Measurements from ENCODE around the gene CEP170B.
A peak's percentile ranks its signal among the peaks of the same experiment; 100 is the strongest.

Gene CEP170B

DNA sequence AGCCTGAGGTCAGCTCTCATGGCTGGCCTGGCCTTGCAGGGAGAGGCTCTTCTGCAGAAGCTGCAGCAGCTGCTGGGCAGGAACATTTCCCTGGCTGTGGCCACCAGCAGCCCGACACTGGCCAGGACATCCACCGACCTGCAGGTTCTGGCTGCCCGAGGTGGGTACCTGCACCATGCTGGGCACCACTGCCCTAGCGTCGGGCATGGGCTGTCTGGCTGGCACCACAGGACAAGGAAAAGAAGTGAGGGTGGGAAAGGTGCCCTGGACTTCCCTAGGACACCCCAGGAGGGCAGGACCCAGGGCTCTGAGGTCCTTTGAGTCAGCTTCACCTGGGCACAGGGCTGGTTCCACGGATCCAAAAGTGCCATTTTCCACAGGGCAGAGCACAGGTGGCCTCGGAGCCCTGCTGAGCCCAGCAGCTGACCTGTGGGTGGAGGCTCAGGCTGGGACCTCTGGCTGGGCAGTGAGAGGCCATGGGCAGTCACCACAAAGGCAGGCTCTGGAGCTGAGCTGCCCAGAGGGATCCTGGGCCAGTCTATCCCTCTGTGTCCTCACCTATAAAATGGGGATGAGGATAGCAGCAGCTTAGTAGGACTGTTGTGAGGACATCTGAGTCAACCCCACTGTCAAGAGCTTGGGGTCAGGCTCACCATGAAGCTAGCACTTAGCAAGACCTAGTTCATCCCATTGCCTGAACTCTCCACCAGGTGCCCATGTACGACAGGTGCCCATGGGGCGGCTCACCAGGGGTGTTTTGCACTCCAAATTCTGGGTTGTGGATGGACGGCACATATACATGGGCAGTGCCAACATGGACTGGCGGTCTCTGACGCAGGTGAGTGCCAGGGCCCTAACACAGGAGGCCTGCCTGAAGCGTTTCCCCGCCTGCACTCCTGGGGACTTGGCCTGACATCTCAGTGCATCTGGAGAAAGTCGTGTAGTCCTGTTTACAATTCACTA, 64.5 kb downstream of the CEP170B start:
- TF ChIP-seq, protein P1, sequence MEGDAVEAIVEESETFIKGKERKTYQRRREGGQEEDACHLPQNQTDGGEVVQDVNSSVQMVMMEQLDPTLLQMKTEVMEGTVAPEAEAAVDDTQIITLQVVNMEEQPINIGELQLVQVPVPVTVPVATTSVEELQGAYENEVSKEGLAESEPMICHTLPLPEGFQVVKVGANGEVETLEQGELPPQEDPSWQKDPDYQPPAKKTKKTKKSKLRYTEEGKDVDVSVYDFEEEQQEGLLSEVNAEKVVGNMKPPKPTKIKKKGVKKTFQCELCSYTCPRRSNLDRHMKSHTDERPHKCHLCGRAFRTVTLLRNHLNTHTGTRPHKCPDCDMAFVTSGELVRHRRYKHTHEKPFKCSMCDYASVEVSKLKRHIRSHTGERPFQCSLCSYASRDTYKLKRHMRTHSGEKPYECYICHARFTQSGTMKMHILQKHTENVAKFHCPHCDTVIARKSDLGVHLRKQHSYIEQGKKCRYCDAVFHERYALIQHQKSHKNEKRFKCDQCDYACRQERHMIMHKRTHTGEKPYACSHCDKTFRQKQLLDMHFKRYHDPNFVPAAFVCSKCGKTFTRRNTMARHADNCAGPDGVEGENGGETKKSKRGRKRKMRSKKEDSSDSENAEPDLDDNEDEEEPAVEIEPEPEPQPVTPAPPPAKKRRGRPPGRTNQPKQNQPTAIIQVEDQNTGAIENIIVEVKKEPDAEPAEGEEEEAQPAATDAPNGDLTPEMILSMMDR (IDR thresholded peaks at IDR 0.05; ENCODE audit: control insufficient read depth, extremely low read depth, insufficient read depth): no peak
- no peak for DNase-seq (ENCODE audit: low read depth)
- H3K4me3 ChIP-seq (ENCODE audit: low read depth, low read length): no peak overlapping the region

DNA sequence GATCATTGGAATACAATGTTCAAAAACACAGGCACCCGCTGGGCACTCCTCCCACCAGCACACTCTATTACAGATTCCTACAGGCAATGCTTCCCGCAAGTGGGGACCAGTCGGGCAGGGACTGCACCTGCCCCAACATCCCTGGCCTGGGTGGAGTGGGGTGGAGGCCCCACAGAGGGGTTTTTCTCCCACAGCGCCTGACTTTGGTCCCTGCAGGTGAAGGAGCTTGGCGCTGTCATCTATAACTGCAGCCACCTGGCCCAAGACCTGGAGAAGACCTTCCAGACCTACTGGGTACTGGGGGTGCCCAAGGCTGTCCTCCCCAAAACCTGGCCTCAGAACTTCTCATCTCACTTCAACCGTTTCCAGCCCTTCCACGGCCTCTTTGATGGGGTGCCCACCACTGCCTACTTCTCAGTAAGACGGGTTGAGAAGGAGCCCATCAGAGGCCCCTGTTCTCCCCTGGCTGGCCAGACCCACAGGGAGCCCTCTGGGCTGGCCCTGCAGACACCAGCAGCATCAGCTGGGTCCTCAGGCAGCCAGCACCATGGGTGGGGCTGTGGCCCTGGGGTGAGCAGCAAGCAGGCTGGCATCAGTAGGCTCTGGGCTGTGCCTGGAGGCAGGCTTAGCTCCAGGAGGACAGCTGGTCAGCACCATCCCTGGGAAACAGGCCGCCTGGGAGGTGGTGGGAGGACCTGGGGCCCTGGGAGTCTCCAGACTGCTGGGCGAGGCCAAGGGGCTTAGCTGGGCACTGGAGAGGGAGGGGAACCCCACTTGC, 65.6 kb downstream of the CEP170B start:
- DNase-seq (ENCODE audit: low read depth): no peak
- TF ChIP-seq, protein P1 (IDR thresholded peaks at IDR 0.05; ENCODE audit: control insufficient read depth, extremely low read depth, insufficient read depth): no peak
- H3K4me3 ChIP-seq (ENCODE audit: low read depth, low read length): no peak overlapping the region

DNA sequence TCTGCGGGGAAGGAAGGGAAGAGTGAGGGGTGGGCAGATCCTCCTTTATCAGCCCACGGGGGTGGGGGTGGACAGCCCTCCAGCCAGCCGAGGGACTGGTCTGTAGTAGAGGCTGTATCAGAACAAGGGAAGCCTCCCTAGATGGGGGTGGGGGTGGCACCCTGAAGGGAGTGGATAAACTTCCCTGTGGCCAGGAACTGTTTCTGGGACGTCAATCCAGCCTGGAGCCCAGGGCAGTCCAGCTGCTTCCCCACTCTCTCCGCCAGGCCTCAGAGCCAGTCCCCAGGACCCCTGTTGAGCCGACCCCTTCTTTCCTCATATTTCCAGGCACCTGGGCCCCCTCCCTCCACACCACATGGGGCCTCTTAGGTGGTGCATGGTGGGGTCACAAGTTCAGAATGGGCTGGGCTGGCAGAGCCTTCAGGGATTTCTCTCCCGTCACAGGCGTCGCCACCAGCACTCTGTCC, 66.3 kb downstream of the CEP170B start:
- H3K4me3 ChIP-seq (ENCODE audit: low read depth, low read length): no peak overlapping the region
- TF ChIP-seq, protein P1 (IDR thresholded peaks at IDR 0.05; ENCODE audit: control insufficient read depth, extremely low read depth, insufficient read depth): no peak
- DNase-seq (ENCODE audit: low read depth): no peak

DNA sequence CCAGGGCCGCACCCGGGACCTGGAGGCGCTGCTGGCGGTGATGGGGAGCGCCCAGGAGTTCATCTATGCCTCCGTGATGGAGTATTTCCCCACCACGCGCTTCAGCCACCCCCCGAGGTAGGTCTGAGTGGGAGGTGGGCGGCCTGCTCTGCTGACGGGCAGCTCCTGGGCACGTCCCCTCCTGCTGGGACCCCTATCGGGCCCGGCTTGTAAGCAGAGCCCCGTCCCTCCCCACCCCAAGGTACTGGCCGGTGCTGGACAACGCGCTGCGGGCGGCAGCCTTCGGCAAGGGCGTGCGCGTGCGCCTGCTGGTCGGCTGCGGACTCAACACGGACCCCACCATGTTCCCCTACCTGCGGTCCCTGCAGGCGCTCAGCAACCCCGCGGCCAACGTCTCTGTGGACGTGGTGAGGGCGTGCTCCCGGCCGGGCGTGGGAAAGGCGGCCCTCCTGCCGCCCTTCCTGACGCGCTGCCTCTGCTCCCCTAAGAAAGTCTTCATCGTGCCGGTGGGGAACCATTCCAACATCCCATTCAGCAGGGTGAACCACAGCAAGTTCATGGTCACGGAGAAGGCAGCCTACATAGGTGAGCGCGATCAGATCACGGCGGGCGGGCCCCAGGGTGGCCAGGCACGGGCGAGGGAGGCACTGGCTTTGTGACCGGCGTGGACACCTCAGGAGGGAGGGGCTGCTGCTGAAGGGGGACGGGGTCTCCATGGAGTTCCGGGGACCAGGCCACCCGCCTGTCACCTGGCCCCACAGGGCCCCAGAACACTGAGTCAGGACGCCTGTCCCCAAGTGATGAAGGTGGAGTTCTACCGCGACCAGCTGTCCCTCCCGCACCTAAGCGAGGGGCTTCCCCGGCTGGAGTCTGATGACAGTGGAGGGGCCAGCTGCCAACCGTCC, 67.0 kb downstream of the CEP170B start:
- no peak overlapping the region for H3K4me3 ChIP-seq (ENCODE audit: low read depth, low read length)
- TF ChIP-seq, protein P1 (IDR thresholded peaks at IDR 0.05; ENCODE audit: control insufficient read depth, extremely low read depth, insufficient read depth): no peak
- no peak for DNase-seq (ENCODE audit: low read depth)

DNA sequence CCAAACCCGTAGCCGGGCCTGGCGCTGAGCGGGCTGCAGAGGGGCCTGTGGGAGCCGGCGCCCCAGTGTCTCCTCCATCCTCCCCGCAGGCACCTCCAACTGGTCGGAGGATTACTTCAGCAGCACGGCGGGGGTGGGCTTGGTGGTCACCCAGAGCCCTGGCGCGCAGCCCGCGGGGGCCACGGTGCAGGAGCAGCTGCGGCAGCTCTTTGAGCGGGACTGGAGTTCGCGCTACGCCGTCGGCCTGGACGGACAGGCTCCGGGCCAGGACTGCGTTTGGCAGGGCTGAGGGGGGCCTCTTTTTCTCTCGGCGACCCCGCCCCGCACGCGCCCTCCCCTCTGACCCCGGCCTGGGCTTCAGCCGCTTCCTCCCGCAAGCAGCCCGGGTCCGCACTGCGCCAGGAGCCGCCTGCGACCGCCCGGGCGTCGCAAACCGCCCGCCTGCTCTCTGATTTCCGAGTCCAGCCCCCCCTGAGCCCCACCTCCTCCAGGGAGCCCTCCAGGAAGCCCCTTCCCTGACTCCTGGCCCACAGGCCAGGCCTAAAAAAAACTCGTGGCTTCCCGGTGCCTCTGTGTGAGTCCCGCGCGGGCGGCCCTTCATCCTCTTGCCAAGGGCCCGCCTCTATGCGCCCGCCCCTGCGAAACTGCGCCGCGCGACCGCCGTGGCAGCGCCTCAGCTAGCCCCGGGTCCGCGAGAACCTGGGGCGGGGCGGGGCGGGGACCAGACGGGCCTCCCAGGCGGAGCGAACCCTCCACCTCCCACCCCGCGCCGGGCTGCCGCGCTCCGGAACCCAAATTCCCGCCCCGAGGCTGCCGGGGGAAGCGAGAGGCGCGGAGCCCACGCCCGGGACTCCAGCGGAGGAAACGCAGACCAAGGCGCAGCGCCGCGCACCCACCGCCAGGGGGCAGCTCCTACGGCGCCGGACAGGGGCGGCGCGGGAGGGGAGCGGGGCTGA, 67.9 kb downstream of the CEP170B start:
- peak; percentile 14 for DNase-seq (ENCODE audit: low read depth)
- H3K4me3 ChIP-seq (ENCODE audit: low read depth, low read length): peak overlapping the region; percentile 48
- TF ChIP-seq, protein P1 (IDR thresholded peaks at IDR 0.05; ENCODE audit: control insufficient read depth, extremely low read depth, insufficient read depth): peak; percentile 98

Measured in LNCaP clone FGC (cell line).